ENCODE measurements around the gene CALD1.
A peak's percentile ranks its signal among the peaks of the same experiment; 100 is the strongest.

The CALD1 gene

GRCh38 chr7:134986363-134987251, 207.2 kb downstream of the CALD1 start, which contains the start of gene AGBL3:
Gene AGBL3, plus strand, starts transcription at chr7:134986508. Its CDS starts 1,426 bp downstream, at chr7:134987934.
- DNase-seq (ENCODE audit: insufficient read length, low spot score) (peak; percentile 58), FAIRE-seq (peak; percentile 86)
- peak; percentile 76 for TF ChIP-seq POLR2A (IDR thresholded peaks at IDR 0.05; ENCODE audit: low read depth, low read length)
- TF ChIP-seq PAX5 (IDR thresholded peaks at IDR 0.05; ENCODE audit: insufficient read depth, low read length, severe bottlenecking): no peak
- TF ChIP-seq TAF1 (IDR thresholded peaks at IDR 0.05; ENCODE audit: low read depth, low read length): peak; percentile 71; the same call in 1 of the 2 replicates
- TF ChIP-seq POLR2AphosphoS5 (IDR thresholded peaks at IDR 0.05; ENCODE audit: low read depth, low read length): no peak
- TF ChIP-seq SPI1 (IDR thresholded peaks at IDR 0.05; ENCODE audit: low read depth, low read length): no peak
- TF ChIP-seq POU2F2 (IDR thresholded peaks at IDR 0.05; ENCODE audit: low read depth, low read length): no peak

GRCh38 chr7:134988161-134988560, 208.7 kb downstream of the CALD1 start:
- TF ChIP-seq TAF1 (IDR thresholded peaks at IDR 0.05; ENCODE audit: low read depth, low read length) (no peak), PAX5 (IDR thresholded peaks at IDR 0.05; ENCODE audit: insufficient read depth, low read length, severe bottlenecking) (no peak), POU2F2 (IDR thresholded peaks at IDR 0.05; ENCODE audit: low read depth, low read length) (no peak), POLR2A (IDR thresholded peaks at IDR 0.05; ENCODE audit: low read depth, low read length) (no peak), POLR2AphosphoS5 (IDR thresholded peaks at IDR 0.05; ENCODE audit: low read depth, low read length) (no peak), SPI1 (IDR thresholded peaks at IDR 0.05; ENCODE audit: low read depth, low read length) (no peak)
- no peak for FAIRE-seq
- no peak for DNase-seq (ENCODE audit: insufficient read length, low spot score)

GRCh38 chr7:134991469-134992339, 212.3 kb downstream of the CALD1 start:
- TF ChIP-seq POLR2AphosphoS5 (IDR thresholded peaks at IDR 0.05; ENCODE audit: low read depth, low read length) (no peak), SPI1 (IDR thresholded peaks at IDR 0.05; ENCODE audit: low read depth, low read length) (no peak), POLR2A (IDR thresholded peaks at IDR 0.05; ENCODE audit: low read depth, low read length) (no peak), POU2F2 (IDR thresholded peaks at IDR 0.05; ENCODE audit: low read depth, low read length) (no peak), PAX5 (IDR thresholded peaks at IDR 0.05; ENCODE audit: insufficient read depth, low read length, severe bottlenecking) (no peak), TAF1 (IDR thresholded peaks at IDR 0.05; ENCODE audit: low read depth, low read length) (no peak)
- DNase-seq (ENCODE audit: insufficient read length, low spot score) (no peak), FAIRE-seq (peak; percentile 66)

- DNase-seq (ENCODE audit: insufficient read length, low spot score): peak; percentile 10
- FAIRE-seq: peak; percentile 95
- TF ChIP-seq POLR2AphosphoS5 (IDR thresholded peaks at IDR 0.05; ENCODE audit: low read depth, low read length) (peak; percentile 76), SPI1 (IDR thresholded peaks at IDR 0.05; ENCODE audit: low read depth, low read length) (peak; percentile 97), TAF1 (IDR thresholded peaks at IDR 0.05; ENCODE audit: low read depth, low read length) (0 out of 2 replicates have a peak, but pooled peaks have one; percentile 23), POU2F2 (IDR thresholded peaks at IDR 0.05; ENCODE audit: low read depth, low read length) (no peak), POLR2A (IDR thresholded peaks at IDR 0.05; ENCODE audit: low read depth, low read length) (peak; percentile 71), PAX5 (IDR thresholded peaks at IDR 0.05; ENCODE audit: insufficient read depth, low read length, severe bottlenecking) (no peak)
Measured at GRCh38 chr7:134992626-134993179, 213.3 kb downstream of the CALD1 start.

- TF ChIP-seq SPI1 (IDR thresholded peaks at IDR 0.05; ENCODE audit: low read depth, low read length): no peak
- no peak for TF ChIP-seq POLR2A (IDR thresholded peaks at IDR 0.05; ENCODE audit: low read depth, low read length)
- no peak for TF ChIP-seq TAF1 (IDR thresholded peaks at IDR 0.05; ENCODE audit: low read depth, low read length)
- TF ChIP-seq POLR2AphosphoS5 (IDR thresholded peaks at IDR 0.05; ENCODE audit: low read depth, low read length): no peak
- no peak for DNase-seq (ENCODE audit: insufficient read length, low spot score)
- no peak for FAIRE-seq
Measured at GRCh38 chr7:134993877-134994456, 214.5 kb downstream of the CALD1 start.

GRCh38 chr7:134995239-134996096, 216.0 kb downstream of the CALD1 start:
- DNase-seq (ENCODE audit: insufficient read length, low spot score) (no peak), FAIRE-seq (peak; percentile 52)
- TF ChIP-seq POLR2AphosphoS5 (IDR thresholded peaks at IDR 0.05; ENCODE audit: low read depth, low read length): no peak
- no peak for TF ChIP-seq SPI1 (IDR thresholded peaks at IDR 0.05; ENCODE audit: low read depth, low read length)
- no peak for TF ChIP-seq PAX5 (IDR thresholded peaks at IDR 0.05; ENCODE audit: insufficient read depth, low read length, severe bottlenecking)
- no peak for TF ChIP-seq POLR2A (IDR thresholded peaks at IDR 0.05; ENCODE audit: low read depth, low read length)
- TF ChIP-seq TAF1 (IDR thresholded peaks at IDR 0.05; ENCODE audit: low read depth, low read length): no peak
- no peak for TF ChIP-seq POU2F2 (IDR thresholded peaks at IDR 0.05; ENCODE audit: low read depth, low read length)

GRCh38 chr7:134996097-134996550, 216.7 kb downstream of the CALD1 start:
- no peak for FAIRE-seq
- no peak for DNase-seq (ENCODE audit: insufficient read length, low spot score)
- TF ChIP-seq TAF1 (IDR thresholded peaks at IDR 0.05; ENCODE audit: low read depth, low read length): no peak
- peak; percentile 38; the same call in 1 of the 2 replicates for TF ChIP-seq POLR2A (IDR thresholded peaks at IDR 0.05; ENCODE audit: low read depth, low read length)
- peak; percentile 40; the same call in 1 of the 2 replicates for TF ChIP-seq SPI1 (IDR thresholded peaks at IDR 0.05; ENCODE audit: low read depth, low read length)
- 0 out of 2 replicates have a peak, but pooled peaks have one; percentile 37 for TF ChIP-seq POU2F2 (IDR thresholded peaks at IDR 0.05; ENCODE audit: low read depth, low read length)

Data from GM12891 (cell line).